ENCODE data around the gene TREML2. TPM values are rescaled to one million over a fixed set of nuclear protein-coding genes. Genes with fewer than 3 reads are reported as not detected.
"Not testable (repeated sequence)": the region's sequence is repeated elsewhere in the genome, so short reads cannot be mapped to it uniquely, and the experiment has no call there.

Gene TREML2, protein sequence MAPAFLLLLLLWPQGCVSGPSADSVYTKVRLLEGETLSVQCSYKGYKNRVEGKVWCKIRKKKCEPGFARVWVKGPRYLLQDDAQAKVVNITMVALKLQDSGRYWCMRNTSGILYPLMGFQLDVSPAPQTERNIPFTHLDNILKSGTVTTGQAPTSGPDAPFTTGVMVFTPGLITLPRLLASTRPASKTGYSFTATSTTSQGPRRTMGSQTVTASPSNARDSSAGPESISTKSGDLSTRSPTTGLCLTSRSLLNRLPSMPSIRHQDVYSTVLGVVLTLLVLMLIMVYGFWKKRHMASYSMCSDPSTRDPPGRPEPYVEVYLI
- under 0.01 TPM for total RNA-seq

DNA sequence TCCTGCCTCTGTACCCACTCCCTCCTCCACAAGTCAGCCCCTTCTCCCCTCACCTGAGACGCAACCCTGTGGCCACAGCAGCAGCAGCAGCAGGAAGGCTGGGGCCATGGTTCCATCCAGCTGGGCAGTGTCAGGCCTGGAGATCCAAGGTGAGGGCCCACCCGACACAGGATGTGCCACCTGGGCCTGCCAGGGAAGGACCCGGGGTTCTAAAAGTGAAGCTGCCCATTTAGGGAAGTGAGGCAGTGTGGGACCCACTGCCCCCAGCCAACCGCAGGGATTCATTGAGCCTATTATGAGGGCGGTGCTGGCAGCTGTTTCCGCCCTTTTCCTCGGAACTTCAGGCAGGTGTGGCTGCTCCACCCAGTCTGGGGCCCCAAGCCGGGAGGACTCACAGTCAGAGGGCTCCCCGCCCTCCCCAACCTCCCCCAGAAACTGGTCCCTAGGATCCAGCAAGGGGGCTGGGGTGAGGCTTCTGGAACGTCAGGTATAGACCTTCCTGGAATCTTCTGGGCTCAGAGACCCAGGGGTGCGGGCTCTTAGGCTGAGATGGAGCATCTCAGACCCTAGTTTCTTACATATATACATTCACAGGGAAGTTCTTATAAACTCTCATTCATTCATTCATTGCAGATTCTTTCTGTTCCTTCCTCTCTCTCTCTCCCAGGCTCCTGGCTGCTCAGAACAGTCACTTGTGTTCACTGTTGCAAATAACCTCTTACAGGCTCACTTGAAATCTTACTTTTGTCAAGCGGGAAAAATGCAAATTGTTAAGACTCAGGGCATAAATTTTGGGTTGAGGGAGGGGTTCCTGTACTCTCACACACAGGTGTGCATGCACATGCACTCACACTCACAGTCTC lies at the start of gene TREML2:
Gene TREML2, minus strand, starts transcription at position 249 of the 863 bp plus-strand sequence. Its CDS starts 141 bp downstream, at position 108.
- DNase-seq (ENCODE audit: low spot score in 2 of 2) (no peak), FAIRE-seq (no peak)

DNA sequence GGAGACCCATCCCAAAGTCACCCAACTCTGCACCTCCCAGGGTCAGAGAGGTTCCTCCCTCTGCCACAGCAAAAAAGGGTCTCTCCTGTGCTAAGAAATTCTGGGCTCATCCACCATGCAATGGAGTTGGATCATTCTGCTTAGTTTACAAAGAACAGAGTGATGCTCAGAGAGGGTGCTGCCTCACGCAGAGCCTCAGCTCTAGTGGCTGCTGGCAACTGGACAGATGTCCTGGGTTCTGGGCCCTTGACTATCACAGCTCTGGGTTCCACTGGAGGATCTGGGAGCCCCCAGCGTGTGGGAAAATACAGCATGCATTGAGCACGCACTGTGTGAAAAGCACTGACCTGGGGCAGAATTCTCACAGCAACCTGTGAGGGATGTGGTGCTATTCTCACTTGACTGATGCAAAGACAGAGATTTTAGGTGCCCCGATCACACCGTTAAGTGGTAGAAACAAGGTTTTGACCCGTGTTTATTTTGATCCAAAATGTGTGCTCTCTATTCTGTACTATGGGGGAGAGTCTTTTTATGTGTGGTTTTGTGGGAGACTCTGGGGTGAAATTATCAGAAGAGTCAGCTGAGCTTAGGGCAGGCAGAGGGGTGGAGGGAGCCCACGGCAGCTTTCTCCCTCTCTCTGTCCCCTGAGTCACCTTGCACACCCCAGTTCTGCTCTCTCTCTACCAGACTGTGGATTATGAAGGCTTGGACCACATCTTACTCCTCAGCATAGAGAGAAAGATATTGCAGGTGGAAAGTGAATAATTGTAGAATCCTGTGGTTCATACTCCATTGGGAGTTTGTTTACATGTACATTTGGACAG lies 47.1 kb upstream of the TREML2 start:
- FAIRE-seq, result no peak
- no peak for DNase-seq (ENCODE audit: low spot score in 2 of 2)

DNA sequence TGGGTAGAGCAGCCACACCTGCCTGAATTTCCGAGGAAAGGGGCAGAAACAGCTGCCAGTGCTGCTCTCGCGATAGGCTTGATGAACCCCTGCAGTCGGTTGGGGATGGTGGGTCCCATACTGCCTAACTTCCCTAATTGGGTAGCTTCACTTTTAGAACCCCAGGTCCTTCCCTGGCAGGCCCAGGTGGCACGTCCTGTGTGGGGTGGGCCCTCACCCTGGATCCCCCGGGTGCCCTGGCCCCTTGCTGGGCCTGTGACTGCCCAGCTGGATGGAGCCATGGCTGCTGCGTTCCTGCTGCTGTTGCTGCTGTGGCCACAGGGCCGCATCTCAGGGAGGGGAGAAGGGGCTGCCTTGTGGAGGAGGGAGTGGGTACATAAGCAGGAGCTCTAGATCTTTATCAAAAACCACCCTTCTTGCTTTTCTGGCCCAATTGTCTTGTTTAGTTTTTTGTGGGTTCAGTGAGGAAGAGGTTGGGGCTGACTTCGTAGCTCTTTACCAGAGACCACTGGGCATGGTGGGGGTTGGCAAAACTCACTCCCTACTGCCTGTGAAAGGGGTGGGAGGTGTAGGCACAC lies 46.4 kb upstream of the TREML2 start:
- DNase-seq (ENCODE audit: low spot score in 2 of 2) (no peak), FAIRE-seq (no peak)

DNA sequence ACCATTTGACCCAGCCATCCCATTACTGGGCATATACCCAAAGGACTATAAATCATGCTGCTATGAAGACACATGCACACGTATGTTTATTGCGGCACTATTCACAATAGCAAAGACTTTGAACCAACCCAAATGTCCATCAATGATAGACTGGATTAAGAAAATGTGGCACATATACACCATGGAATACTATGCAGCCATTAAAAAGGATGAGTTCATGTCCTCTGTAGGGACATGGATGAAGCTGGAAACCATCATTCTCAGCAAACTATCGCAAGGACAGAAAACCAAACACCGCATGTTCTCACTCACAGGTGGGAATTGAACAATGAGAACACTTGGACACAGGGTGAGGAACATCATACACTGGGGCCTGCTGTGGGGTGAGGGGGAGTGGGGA lies 45.6 kb upstream of the TREML2 start:
- not testable (repeated sequence) for FAIRE-seq; DNase-seq (ENCODE audit: low spot score in 2 of 2)

DNA sequence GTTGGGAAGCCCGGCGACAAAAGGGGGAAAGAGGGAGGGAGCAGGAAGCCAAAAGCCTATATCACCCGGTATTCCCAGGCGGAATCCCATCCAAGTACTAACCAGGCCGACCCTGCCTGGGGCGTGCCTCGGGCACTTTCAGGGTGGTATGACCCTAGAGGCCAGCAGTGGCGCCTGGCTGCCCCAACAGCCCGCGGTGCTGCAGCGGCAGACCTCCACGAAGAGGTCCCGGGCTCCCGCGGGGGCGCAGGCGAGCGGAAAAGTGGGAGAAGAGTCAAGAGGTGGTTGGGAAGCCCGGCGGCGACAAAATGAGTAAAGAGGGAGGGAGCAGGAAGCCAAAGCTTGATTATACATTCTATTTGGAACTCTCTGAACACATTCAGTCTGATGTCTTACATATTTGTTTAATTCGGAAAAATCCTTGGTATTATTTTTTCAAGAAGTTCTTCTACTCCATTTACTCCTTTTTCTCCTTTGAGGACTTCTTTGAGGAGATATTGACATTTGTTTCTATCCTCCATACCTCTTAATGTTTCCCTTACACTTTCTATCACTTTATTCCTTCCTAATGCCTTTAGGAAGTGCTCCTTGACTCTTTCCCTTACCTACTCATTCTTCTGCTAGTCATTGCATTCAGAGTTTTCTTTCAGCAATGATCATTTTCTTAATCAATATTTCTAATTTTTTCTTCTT lies 38.7 kb upstream of the TREML2 start:
- no peak for DNase-seq (ENCODE audit: low spot score in 2 of 2)
- FAIRE-seq, result no peak

DNA sequence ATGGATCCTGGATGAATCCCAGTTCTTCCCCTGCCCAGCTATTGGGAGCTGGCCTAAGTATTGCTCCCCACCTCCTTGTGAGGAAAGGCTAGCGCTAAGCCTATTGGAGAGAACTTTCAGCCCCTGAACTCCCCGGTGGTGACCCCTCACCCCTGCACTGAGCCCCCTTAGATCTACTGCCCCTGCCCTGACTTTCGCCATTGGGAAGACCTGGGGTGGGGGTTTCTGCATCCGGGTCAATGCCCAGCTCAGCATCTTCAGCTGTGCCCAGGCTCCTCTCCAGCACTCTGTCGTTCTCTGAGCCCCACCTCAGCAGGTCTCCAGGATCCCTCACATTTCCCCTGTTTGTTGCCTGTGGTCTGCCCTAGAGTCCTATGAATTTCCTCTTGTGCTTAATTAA lies 36.2 kb upstream of the TREML2 start:
- no peak for FAIRE-seq

DNA sequence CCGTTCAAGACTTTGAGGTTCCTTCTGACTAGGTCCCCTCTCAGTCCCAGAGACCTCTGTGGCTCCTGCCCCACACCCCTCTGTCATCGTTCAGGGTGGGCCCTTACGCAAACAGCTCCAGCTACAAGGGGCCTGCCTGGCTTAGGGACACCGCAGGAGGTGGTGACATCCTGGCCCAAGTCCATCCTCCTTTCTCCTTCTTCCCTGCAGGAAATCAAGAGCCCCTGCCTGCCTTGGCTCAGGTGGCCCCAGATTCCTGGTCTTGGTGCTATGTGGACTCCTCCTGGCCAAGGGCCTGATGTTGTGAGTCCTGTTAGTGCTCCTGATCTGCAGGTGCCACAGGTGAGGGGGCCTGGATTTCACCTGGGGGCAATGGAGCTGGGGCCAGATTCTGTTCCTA lies 35.3 kb upstream of the TREML2 start:
- FAIRE-seq, result no peak

More for the DNA sequence above, 36.2 kb upstream of the TREML2 start:
- no peak for DNase-seq (ENCODE audit: low spot score in 2 of 2)

DNA sequence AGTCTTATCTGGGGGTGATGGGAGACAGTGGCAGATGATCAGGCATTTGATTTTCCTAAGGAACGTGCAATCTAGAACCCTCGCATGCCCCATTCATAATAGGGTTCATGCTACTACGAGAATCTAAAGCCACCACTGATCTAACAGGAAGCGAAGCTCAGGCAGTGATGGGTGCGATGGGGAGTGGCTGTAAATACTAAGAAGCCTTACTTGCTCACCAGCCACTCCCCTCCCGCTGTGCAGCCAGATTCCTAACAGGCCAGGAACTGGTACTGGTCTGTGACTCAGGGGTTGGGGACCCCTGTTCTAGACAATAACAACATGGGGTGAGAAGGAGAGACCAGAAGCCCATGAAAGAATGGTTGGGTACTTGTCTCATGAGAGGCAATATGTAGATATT lies 31.7 kb upstream of the TREML2 start:
- DNase-seq (ENCODE audit: low spot score in 2 of 2) (no peak), FAIRE-seq (no peak)

More for the DNA sequence above, 35.3 kb upstream of the TREML2 start:
- DNase-seq (ENCODE audit: low spot score in 2 of 2), result no peak

DNA sequence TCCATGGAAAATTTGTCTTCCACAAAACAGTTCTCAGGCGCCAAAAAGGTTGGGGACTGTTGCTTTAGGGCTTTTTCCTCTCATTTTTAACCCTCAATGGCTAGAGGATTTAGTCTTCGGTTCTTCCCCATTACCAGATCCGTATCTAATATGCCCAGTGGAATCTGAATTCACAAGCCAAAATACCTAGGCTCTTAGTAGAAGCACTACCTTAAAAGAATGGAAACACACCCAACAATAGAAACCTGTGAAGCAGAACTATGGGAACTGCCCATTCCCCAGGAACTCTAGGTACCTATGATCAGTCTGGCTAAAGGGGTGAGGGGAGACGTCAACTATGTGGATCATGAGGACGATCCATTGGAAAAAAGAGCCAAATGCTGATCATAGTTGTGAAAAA lies 30.3 kb upstream of the TREML2 start:
- FAIRE-seq (no peak), DNase-seq (ENCODE audit: low spot score in 2 of 2) (no peak)

DNA sequence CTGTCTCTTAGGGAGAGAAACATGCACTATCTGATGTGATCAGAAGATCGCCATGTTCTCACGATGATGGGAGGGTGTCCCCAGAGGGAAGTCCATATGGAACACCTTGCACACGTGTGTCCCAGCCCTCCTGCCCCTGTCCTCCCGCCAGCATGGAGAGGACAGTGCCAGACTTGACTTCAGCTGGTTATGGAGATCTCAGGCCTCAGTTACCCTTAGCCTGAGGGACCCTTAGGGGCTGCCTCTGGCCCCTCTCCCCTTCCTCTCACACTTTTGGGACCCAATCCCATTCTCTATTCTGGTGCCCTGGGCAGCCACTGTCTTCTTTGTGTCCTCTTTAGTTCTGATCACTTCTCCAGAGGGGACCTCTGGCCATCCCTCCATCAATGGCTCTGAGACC lies 28.8 kb upstream of the TREML2 start:
- FAIRE-seq, result no peak

DNA sequence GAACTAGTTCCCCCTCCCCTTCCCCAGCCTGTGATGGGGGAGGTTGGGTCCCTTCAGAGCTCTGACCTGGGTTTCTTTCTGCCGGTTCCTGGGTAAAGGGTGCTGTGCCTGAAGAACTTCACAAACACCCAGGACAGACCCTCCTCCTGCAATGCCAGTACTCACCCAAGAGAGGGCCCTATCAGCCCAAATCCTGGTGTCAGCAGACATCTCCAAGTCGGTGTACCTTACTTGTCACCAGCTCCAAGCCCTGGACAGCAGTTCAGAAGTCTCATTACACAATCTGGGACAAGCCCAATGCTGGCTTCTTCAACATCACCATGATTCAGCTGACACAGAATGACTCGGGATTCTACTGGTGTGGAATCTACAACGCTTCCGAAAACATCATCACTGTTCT lies 27.7 kb upstream of the TREML2 start:
- no peak for FAIRE-seq
- no peak for DNase-seq (ENCODE audit: low spot score in 2 of 2)

More for the DNA sequence above, 28.8 kb upstream of the TREML2 start:
- DNase-seq (ENCODE audit: low spot score in 2 of 2), result no peak

DNA sequence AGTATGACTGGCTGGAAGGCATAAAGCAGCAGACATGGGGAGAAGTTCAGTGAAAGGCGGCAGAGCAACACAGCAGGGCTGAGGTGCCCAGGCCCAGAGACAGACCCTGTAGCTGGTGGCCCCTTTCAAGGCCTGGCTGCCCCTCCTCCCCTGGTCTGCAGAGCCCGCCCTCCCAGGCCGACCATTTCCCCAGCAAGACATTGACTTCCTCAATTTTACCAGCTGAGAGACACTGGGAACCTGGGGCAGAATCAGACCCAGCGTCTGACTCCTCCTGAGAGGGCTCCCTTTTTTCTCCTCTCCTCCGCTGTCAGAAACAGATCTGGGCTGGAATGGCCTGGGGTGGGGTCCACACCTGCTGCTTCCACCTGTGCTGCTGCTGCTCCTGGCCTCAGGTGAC lies 27.1 kb upstream of the TREML2 start, which contains the start of gene TREML4:
Gene TREML4, plus strand, starts transcription at position 254 of the 400 bp plus-strand sequence. Its CDS starts 79 bp downstream, at position 333.
- DNase-seq (ENCODE audit: low spot score in 2 of 2), result no peak

DNA sequence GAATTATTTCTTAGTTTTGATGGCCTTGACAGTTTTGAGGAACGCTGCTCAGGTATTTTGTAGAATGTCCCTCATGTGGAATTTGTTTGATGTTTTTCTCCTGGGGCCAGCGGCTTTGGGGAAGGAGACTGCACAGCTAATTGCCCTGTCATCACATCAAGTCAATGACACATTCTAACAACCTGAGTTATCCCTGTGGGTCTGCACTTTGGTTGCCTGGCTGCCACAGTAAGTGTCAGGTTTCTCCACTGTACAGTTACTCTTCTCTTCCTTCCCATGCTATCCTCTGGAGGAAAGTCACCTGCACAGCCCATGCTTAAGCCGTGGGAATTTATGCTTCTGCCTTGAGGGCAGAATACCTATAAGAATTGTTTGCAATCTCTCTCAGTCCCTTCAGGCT lies 25.8 kb upstream of the TREML2 start:
- FAIRE-seq, result no peak
- no peak for DNase-seq (ENCODE audit: low spot score in 2 of 2)

More for the DNA sequence above, 27.1 kb upstream of the TREML2 start, which contains the start of gene TREML4:
- no peak for FAIRE-seq

DNA sequence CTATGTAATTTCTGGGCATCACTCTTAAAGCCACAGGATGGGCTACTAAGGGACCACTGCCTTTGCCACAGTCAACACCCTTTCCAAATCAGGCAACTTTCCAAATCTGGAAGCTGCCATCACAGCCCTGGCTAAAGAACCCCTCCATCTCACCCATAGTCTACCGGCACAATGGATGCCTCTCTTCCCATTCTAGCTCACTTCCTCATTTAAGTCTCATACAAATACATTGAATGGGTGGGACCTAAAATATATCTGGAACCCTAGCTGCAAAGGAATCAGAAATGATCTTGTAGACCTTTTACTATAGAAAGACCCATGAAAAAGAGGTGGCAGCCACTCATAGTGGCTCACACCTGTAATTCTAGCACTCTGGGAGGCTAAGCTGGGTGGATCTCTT lies 23.9 kb upstream of the TREML2 start:
- FAIRE-seq (no peak), DNase-seq (ENCODE audit: low spot score in 2 of 2) (no peak)

DNA sequence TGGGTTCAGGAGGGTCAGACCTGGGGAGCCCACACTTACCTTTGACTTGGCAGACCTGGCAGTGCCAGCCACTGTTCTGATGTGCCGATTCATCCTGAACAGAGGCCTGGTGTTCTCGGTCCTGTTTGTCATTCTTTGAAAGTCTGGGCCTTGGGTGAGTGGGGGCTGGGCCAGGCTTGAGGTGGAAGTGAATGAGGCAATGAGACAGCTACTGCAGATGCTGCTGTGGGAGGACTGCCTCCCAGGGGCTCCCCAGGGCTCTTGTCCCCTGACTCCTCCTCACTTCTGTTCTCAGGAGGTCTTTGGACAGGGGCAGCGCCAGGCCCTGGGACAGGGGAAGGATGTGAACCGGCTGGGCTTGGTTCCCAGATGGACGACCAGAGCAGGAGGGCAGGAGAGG lies 21.6 kb upstream of the TREML2 start:
- FAIRE-seq (no peak), DNase-seq (ENCODE audit: low spot score in 2 of 2) (no peak)

DNA sequence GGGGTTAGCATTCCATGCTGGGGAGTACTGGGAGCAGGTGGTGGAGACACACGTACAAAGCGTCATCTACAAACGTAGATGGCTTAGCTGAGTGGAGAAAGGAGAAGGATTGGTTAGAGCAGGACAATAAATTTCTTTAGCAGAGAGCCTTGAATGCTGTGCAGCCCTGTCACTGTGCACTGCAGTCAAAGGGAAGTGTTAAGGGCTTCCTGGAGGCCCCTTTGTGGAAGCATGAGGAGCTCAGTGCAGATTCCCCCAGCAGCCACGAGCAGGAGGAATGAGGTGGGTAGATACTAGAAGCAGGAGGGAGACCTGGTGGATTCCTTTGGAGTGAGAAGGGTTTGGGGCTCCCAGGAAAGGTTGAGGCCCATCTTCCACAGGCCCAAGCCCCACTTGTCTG lies 21.1 kb upstream of the TREML2 start:
- FAIRE-seq (no peak), DNase-seq (ENCODE audit: low spot score in 2 of 2) (no peak)

DNA sequence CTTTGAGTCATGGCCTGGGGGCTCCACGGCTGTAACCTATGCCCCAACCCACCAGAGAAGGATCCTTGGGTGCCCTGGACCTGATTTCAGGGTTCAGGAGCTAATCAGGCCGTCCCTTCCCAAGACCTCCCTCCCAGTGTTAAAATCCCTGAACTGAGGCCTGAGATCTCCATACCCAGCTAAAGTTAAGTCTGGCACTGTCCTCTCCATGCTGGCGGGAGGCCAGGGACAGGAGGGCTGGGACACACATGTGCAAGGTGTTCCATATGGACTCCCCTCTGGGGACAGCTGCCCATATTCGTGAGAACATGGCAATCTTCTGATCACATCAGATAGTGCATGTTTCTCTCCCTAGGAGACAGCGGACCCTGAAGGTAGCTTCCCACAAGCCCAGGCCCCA lies 15.7 kb upstream of the TREML2 start:
- FAIRE-seq, result no peak

DNA sequence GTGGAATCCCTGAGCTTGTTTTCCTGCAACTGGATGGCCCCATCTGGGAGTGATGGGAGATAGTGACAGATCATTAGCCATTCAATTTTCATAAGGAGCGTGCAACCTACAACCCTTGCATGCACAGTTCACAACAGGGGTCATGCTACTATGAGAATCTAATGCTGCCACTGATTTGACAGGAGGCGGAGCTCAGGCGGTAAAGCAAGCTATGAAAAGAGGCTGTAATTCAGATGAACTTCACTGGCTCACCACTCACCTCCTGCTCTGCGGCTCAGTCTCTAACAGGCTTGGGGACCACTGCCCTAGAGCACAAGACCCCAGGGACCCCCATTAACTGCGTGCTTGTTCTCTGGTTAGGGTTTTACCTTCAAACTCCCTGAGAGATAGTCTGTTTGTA lies 14.8 kb upstream of the TREML2 start:
- FAIRE-seq (no peak), DNase-seq (ENCODE audit: low spot score in 2 of 2) (no peak)

More for the DNA sequence above, 15.7 kb upstream of the TREML2 start:
- DNase-seq (ENCODE audit: low spot score in 2 of 2), result no peak

DNA sequence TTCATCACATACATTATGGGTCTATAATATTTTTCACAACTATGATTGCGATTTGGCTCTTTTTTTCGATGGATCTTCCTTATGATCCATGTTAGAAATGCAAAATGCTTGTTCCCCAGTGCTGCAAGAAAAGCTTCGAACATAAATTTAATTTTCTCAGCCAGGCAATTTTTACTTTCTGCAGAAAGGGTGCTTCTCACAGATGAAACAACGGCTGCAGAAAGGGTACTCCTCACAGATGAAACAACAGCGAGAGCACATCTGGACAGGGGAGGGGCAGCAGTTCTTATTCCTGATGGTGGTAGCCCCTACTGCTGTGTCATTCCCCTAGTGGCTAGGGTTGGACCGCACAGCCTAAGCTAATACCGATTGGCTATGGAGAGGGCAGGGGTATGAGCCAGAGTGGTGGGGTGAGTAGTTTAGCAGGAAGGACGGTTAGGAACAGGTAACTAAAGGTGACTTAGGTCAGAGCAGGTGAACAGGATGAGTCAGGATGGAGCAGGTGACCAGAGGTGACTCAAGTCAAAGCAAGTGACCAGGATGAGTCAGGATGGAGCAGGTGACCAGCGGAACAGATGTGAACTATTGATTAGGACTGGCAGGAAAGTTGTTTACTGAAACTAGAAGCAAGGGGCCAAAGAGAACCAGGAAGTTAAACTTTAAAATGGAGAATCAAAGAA lies 13.8 kb upstream of the TREML2 start:
- no peak for DNase-seq (ENCODE audit: low spot score in 2 of 2)
- no peak for FAIRE-seq
